Measurements from ENCODE around the gene TUB.
A peak's percentile ranks its signal among the peaks of the same experiment; 100 is the strongest.

Gene TUB

DNA sequence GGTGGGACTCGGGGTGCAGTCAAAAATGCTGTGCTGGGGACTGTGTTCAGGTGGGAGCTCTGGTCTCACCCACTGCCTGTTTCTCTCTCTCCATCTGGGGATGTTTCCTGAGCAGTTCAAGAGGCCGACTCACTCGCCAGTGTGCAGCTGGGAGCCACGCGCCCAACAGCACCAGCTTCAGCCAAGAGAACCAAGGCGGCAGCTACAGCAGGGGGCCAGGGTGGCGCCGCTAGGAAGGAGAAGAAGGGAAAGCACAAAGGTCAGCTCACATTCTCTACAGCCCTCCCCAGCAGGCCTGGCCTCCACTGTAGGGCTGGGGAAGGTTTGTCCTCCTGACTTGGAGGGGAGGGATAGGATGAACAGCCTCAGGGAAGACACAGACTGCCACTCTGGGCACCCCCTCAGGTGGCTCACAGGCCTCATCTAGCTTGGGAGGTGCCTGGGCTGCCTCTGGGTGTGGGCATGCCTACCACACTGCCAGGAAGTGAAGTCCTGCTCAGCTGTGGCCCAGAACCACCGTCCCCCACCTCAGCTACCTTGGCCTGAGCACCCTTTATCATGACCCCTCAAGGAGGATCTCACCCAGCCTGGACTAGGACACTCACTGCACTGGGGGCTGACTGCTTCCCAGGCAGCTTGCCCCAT is 13.0 kb downstream of the TUB start:
- DNase-seq = no peak

GRCh38 chr11:8094656-8095055 is 13.6 kb downstream of the TUB start:
- DNase-seq = no peak

DNA sequence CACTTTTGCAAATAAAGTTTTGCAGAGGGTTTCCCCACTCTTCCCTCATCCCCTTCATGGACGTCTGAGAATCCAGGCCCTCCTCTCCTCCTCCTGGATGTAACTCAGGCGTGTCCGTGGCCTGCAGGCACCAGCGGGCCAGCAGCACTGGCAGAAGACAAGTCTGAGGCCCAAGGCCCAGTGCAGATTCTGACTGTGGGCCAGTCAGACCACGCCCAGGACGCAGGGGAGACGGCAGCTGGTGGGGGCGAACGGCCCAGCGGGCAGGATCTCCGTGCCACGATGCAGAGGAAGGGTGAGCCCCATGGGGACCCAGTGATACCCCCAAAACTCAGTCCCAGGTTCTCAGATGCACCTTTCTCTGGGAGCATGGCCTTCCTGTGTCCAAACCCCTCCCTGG is 14.4 kb downstream of the TUB start:
- no peak for DNase-seq

- no peak for DNase-seq
These were observed 15.0 kb downstream of the TUB start for GRCh38 chr11:8095806-8096522.

- no peak for DNase-seq
These were observed 15.6 kb downstream of the TUB start for GRCh38 chr11:8096575-8096974.

DNA sequence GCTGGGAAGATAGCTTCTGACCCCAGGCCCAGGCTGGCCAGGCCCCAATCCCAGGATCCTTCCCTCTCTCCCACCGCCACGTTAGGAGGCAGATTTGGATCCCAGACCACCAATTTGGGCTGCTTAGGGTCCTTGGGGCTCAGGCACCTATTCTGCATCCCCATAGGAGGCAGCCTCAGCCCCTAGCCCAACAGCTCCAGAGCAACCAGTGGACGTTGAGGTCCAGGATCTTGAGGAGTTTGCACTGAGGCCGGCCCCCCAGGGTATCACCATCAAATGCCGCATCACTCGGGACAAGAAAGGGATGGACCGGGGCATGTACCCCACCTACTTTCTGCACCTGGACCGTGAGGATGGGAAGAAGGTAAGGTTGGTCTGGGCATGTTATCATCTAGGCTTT is 16.1 kb downstream of the TUB start:
- no peak for DNase-seq

GRCh38 chr11:8097468-8097867 is 16.5 kb downstream of the TUB start:
- no peak for DNase-seq

DNA sequence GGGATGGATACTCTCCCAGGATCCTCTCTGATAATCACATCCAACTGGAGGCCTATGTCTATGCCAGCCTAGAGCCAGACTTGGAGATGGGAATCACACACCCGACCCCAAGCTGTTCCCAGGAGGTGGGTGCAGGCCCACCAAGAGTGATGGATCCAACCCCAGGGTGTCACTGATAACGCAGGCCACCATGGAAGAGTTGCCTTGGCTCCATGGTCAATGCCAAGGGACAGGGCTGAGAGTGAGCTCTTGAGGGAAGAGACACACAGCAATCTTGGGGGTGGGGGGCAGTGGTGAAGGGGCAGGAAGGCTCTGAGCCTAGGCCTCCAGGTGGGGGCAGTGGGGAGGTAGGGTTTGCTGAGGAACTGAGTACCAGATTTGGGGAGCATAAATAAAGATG is 16.9 kb downstream of the TUB start:
- no peak for DNase-seq

DNA sequence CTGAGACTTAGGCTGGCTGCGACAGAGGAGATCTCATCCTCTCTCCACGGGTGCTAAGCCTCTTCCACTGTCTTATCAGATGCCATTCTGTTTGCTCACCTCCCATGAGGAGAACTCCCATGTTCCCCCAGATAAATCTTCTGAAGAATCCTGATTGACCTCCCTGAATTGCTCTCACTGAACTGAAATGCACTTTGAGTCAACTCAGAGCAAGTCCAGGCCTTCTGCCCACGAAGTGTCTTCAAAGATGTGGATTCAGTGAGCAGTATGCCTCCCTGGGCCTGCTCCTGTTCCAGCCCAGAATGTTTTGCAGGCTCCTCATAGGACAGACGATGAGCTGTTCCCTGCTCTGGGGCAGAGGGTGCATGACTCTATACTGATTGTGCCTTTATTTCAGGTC is 17.4 kb downstream of the TUB start:
- no peak for DNase-seq

- DNase-seq = no peak
These were observed 17.9 kb downstream of the TUB start for GRCh38 chr11:8098879-8099278.

- peak in 1 of 2 experiments; percentile 72 for DNase-seq
These were observed 18.4 kb downstream of the TUB start for GRCh38 chr11:8099291-8099899.

DNA sequence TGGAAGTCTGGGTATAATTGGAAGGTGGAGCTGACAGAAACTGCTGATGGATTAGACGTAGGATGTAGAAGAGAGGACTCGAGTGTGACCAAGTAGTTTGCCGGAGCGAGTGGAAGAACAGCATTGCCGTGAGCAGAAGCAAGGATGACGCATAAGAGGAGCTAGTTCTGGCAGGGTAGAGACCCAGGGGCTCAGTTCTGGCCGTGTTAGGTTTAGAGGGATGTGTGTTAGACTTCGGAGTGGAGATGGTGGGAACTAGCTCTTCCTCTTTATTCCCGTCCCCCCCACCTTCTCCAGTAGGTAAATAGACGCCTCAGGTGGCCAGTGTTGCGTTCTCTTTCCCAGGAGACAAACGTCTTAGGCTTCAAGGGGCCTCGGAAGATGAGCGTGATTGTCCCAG is 19.1 kb downstream of the TUB start:
- DNase-seq = no peak

DNA sequence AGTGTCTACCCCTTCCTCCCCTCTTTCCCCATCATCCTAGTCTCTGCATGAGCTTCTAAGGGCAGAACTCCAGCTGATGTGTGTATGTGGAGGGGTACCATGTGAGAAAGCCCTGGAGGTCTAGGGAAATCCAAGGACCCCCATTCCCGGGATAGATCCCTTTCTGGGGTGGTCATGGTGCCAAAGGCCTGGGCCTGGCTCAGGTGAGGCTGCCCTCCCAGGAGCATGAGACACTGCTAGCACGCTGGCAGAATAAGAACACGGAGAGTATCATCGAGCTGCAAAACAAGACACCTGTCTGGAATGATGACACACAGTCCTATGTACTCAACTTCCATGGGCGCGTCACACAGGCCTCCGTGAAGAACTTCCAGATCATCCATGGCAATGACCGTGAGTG is 19.6 kb downstream of the TUB start:
- DNase-seq = no peak

- no peak for DNase-seq
These were observed 20.4 kb downstream of the TUB start for GRCh38 chr11:8101421-8101820.

GRCh38 chr11:8102296-8102915 is 21.4 kb downstream of the TUB start:
- no peak for DNase-seq

DNA sequence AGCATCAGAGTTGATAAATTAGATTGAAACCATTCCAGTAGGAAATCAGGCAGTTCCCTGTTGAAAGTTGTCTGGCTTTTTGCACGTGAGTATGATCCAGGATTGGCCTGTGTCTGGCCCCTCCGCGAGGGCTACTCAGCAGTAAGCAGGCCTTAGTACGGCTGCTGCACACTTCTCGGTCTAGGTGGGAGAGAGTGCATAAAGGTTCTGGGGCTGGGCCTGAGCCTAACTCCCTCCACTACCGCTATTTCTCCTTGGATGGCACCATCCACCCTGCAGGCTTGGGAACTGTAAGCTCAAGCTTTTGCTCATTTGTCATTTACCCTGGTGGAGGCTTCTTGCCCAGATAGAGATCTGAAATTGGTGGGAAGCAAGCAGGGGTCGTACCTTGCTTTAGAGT is 22.0 kb downstream of the TUB start:
- no peak for DNase-seq

DNA sequence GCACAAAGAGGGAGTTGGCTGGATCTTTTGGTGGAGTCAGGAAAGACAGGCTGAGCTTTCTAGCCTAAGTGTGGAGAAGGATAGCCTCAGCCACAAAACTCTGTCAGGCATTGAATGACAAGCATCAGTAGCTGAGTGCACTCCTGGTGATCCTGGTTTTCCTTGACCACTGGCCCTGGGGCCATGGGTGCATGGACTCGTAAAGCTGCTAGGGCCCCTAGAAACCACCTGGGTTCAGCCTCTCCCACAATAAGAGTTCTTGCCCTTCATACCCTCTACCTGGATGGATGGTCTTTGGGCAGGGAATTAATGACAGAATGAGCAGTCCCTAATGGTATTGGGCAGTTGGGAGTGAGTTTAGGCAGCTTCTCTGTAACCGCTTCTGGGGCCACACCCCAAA is 22.9 kb downstream of the TUB start:
- no peak for DNase-seq

GRCh38 chr11:8105133-8105532 is 24.1 kb downstream of the TUB start:
- no peak for DNase-seq

DNA sequence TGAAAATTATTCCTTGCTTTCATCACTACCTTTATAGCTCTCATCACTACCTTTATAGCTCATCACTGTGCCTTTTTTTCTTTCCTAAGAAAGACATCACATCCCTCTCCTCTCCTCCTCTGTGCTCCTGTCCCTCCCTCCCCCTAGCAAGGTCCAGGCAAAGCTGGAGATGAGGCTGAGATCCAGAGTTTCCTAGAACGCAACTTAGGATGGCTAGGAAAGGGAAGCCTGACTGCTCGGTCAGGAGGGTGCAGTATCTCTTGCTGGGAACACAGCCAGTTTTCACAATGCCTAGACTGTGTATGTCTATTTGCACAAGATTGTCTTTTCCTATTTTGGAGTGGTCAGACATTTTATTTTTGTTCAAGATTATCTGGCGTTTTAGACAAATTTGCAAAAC is 24.7 kb downstream of the TUB start:
- no peak for DNase-seq

DNA sequence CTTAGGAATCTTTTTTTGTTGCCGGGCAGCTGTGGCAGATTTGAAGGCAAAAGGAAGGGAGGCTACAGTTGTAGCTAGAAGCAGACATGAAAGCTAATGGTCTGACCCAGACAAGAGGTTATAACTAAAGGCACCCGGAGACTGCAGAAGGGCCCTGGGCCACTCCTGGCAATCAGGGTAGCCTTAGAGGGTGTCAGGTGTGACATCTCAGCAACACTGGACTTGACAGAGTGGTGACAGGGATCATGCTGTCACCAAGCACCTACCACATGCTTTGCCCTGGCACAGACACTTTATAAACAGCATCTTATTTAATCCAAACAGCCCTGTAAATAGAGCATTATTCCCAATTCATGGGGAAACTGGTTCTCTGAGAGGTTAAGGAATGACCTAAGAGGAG is 25.7 kb downstream of the TUB start:
- no peak for DNase-seq

DNA sequence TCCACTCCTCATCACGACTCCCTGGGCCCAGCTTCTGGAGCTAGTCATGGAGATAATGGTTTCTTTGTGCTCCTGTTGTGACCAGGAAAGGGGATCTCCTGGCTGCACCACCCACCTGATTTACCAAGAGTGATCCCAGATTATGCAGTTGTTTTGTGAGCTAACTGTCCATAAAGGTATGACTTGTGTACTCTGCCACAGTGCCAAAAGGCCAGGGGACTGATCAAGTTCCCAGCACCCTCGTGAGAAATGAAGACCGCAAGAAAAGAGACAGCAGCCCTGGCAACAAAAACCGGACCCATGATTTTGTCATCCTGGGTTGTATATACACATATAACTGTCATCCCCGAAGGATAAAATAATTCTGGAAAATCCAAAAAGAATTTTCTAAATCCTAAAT is 26.6 kb downstream of the TUB start:
- no peak for DNase-seq

DNA sequence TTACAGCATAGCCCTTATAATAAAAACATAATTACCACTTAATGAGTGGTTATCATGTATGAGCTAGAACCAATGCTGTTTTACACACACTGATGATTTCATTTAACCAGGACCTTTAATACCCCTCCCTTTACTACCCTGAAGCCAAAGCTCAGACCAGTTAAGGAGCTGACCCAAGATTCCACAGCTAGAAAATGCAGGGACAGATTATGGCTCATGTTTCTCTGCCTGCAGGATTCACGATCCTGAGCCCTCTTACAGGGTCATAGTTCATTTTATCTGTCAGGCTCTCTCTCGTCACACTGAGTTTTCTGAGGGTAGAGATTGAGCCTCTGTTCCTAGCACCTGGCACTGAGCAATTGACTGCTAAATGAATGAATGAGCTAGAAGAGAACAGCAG is 27.4 kb downstream of the TUB start:
- no peak for DNase-seq

DNA sequence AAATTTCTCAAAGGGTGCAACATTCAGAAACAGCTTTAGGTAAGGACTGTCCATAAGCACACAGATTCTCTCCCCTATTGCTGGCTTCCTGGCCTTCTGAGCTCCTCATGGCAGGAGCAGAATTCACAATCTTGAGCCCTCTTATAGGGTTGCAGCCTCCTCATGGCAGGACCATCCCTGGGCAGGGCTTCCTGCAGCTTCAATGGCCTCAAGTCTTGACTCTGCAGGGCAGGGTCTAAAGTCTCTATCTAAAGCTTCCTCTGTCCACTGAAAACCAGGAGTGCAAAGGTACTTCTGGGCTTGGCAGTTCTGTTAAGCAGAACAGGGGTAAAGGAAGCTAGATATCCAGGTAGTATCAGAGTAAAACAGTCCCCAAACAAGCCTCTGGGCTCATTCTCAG is 28.7 kb downstream of the TUB start:
- no peak for DNase-seq

- DNase-seq = no peak
These were observed 29.4 kb downstream of the TUB start for GRCh38 chr11:8110396-8110795.
